ENCODE measurements around the gene ADCYAP1R1. TPM values are rescaled to one million over a fixed set of nuclear protein-coding genes. Genes with fewer than 3 reads are reported as not detected.
A peak's percentile ranks its signal among the peaks of the same experiment; 100 is the strongest.

Gene ADCYAP1R1
- total RNA-seq, 2 donors from 2014 or later, result 1.4 to 2.5 TPM

DNA sequence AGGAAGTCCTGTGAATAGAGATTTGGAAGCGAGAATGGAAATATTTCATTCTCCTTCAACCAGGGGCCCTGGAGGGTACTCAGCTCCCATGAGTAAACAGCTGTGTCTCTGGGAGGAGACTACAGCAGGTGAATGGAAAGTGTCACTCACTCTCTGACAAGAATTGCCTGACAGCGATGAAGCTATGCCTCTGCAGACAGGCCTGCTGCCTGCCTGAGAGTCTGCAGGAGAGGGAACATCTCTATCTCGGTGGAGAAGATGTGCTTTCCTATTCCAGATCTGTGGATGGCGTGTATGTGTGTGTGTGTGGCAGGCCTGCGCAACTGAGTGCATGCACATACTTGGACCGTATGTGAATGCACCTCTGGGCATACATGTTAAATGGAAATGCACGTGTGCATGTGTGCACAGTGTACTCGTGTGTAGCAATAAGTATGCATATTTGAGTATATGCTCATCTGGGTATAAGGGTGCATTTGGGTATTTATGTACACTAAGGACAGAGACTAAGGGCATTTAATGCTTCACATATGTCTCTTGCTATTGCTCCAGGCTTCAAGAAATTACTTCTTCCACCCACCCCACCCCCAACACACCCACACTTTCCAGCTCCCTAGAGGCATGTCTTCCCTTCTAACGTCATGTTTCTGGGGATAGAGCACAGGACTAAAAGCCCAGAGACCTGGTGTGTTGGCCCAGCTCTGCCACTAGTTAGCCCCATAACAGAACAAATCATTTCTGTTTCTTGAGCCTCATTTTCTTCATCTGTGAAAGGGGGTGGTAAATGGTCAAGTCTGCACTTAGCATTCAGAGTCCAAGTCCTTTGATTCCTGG is 4.6 kb upstream of the ADCYAP1R1 start:
- H3K27ac ChIP-seq, result no peak overlapping the region
- no peak for DNase-seq (ENCODE audit: low spot score)
- no peaks in the 10 kb centered on the region for H3K36me3 ChIP-seq
- H3K27me3 ChIP-seq (replicated peaks; ENCODE audit: insufficient read depth), result no peaks in the 10 kb centered on the region
- no peak for TF ChIP-seq CTCF (IDR thresholded peaks at IDR 0.05)
- H3K4me1 ChIP-seq (ENCODE audit: control insufficient read depth in 1 of 2, low read depth in 2 of 2), result peaks cover 0 to 6% of the 10 kb centered on the region in 2 donors
- H3K9me3 ChIP-seq, result no peaks in the 10 kb centered on the region
- ATAC-seq (ENCODE audit: insufficient number of reproducible peaks, low FRiP score, low read depth), result no peak
- H3K4me3 ChIP-seq, result no peak overlapping the region

- H3K27me3 ChIP-seq (replicated peaks; ENCODE audit: insufficient read depth), result no peaks in the 10 kb centered on the region
- DNase-seq (ENCODE audit: low spot score) (no peak), ATAC-seq (ENCODE audit: insufficient number of reproducible peaks, low FRiP score, low read depth) (no peak)
- peaks cover 0 to 9% of the 10 kb centered on the region in 2 donors for H3K4me1 ChIP-seq (ENCODE audit: control insufficient read depth in 1 of 2, low read depth in 2 of 2)
- H3K9me3 ChIP-seq, result no peaks in the 10 kb centered on the region
- no peak for TF ChIP-seq CTCF (IDR thresholded peaks at IDR 0.05)
- H3K36me3 ChIP-seq, result no peaks in the 10 kb centered on the region
- no peak overlapping the region for H3K27ac ChIP-seq
- no peak overlapping the region for H3K4me3 ChIP-seq
Observed at GRCh38 chr7:31049005-31049765, 2.9 kb upstream of the ADCYAP1R1 start.

DNA sequence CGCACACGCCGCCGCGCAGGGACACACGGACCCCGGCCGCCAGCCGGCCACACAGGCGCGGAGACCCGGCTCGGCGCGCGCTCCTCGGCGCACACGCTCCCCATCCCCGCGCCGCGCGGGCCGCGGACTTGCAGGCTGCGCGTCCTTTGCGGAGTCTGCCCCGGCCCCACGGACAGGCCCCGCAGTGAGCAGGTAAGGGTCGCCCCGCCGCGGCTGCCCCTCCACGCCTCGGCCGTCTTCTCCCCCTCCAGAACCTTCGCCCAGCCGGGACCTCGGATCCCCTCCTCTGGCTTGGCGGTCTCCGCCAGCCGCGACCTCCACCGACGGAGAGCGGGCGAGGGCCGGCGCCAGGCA is 356 bp downstream of the ADCYAP1R1 start:
- Histone ChIP-seq H3K27me3 (replicated peaks; ENCODE audit: insufficient read depth) (no peaks in the 10 kb centered on the region), H3K36me3 (no peaks in the 10 kb centered on the region), H3K27ac (no peak overlapping the region), H3K4me3 (peak overlapping the region; percentile 29), H3K9me3 (no peaks in the 10 kb centered on the region), H3K4me1 (ENCODE audit: control insufficient read depth in 1 of 2, low read depth in 2 of 2) (peaks cover 0 to 9% of the 10 kb centered on the region in 2 donors)
- DNase-seq (ENCODE audit: low spot score) (no peak), ATAC-seq (ENCODE audit: insufficient number of reproducible peaks, low FRiP score, low read depth) (no peak)
- no peak for TF ChIP-seq CTCF (IDR thresholded peaks at IDR 0.05)

DNA sequence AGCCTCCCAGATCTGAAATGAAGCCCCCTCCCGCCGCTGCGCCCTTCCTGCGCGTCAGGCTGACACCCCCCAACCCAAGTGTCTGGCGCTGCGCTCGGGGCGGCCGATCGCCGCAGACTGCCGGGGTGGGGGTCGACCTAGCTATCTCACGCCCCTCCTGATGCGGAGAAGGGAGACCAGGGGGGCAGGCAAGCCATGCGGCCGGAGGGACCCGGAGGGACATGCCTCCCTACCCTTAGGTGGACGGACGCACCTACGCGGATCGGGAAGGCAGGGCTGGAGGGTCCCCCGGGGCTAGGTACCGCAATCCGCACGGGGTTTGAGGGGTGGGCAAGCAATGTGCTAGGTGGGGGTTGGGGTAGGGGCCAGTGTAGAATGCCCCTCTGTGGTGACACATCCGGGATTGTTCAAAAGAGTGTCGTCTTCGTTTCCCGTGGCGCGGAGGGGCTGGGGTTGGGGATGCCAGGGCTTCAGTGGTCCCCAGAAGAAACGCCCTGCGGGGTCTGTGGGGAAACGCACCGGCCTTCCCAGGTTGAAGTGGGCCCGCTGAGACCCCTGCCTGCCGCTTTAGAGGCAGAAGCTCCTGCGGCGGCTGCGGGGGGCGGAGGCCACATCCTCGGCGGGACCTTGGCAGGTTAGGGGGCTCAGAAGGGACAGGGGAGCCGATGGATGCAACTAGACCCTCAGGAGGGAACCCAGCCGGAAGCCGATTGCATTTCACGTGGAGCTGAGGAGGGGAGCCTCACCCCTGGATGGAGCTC is 913 bp downstream of the ADCYAP1R1 start:
- Histone ChIP-seq H3K9me3 (no peaks in the 10 kb centered on the region), H3K36me3 (no peaks in the 10 kb centered on the region), H3K27ac (no peak overlapping the region), H3K4me3 (peak overlapping the region; percentile 29), H3K27me3 (replicated peaks; ENCODE audit: insufficient read depth) (no peaks in the 10 kb centered on the region), H3K4me1 (ENCODE audit: control insufficient read depth in 1 of 2, low read depth in 2 of 2) (peaks cover 0 to 9% of the 10 kb centered on the region in 2 donors)
- no peak for TF ChIP-seq CTCF (IDR thresholded peaks at IDR 0.05)
- ATAC-seq (ENCODE audit: insufficient number of reproducible peaks, low FRiP score, low read depth), result no peak
- no peak for DNase-seq (ENCODE audit: low spot score)

- no peak for TF ChIP-seq CTCF (IDR thresholded peaks at IDR 0.05)
- Histone ChIP-seq H3K4me1 (ENCODE audit: control insufficient read depth in 1 of 2, low read depth in 2 of 2) (peaks cover 0 to 9% of the 10 kb centered on the region in 2 donors), H3K27me3 (replicated peaks; ENCODE audit: insufficient read depth) (no peaks in the 10 kb centered on the region), H3K27ac (no peak overlapping the region), H3K9me3 (no peaks in the 10 kb centered on the region), H3K36me3 (no peaks in the 10 kb centered on the region), H3K4me3 (no peak overlapping the region)
- ATAC-seq (ENCODE audit: insufficient number of reproducible peaks, low FRiP score, low read depth), result no peak
- DNase-seq (ENCODE audit: low spot score), result no peak
Observed at GRCh38 chr7:31053986-31054385, 1.9 kb downstream of the ADCYAP1R1 start.

Data from thoracic aorta (tissue), 2 donors.